Activated CD4-positive, CD25-positive, alpha-beta regulatory T cell (primary cell): Measurements from ENCODE around the gene TEN1.

Source experiments
- DNase-seq, 4 experiments: peaks; one replicate each; lab custom pipeline; 2025; lab: John Stamatoyannopoulos, UW

The TEN1 gene

GRCh38 chr17:75976175-75976848 is 2.7 kb upstream of the TEN1 start:
- DNase-seq: no peak

- DNase-seq: no peak
These were observed 706 bp downstream of the TEN1 start for GRCh38 chr17:75979705-75980187.

- no peak for DNase-seq
These were observed 1.4 kb downstream of the TEN1 start for GRCh38 chr17:75980188-75981018.

- no peak for DNase-seq
These were observed 2.1 kb downstream of the TEN1 start for GRCh38 chr17:75981019-75981615.

- DNase-seq: no peak
These were observed 4.6 kb downstream of the TEN1 start for GRCh38 chr17:75983501-75984181.

GRCh38 chr17:75985986-75986385 is 6.9 kb downstream of the TEN1 start:
- DNase-seq: no peak

GRCh38 chr17:75987041-75987440 is 8.0 kb downstream of the TEN1 start:
- DNase-seq: no peak

GRCh38 chr17:75991396-75991795 is 12.4 kb downstream of the TEN1 start:
- DNase-seq: no peak

GRCh38 chr17:75994802-75995370 is 15.8 kb downstream of the TEN1 start:
- DNase-seq: no peak

GRCh38 chr17:75995385-75995925 is 16.4 kb downstream of the TEN1 start:
- no peak for DNase-seq

GRCh38 chr17:75996665-75997590 is 17.9 kb downstream of the TEN1 start:
- no peak for DNase-seq

GRCh38 chr17:75998327-75998795 is 19.3 kb downstream of the TEN1 start:
- no peak for DNase-seq

GRCh38 chr17:76000016-76000754 is 21.1 kb downstream of the TEN1 start:
- DNase-seq: peak; percentile 37 to 46 (median 38)

- no peak for DNase-seq
These were observed 21.9 kb downstream of the TEN1 start, which contains the start of gene CDK3 for GRCh38 chr17:76000755-76001521. Gene CDK3, plus strand, starts transcription at chr17:76000855. Its CDS starts 571 bp downstream, at chr17:76001426.

- DNase-seq: no peak
These were observed 23.1 kb downstream of the TEN1 start for GRCh38 chr17:76002100-76002499.

GRCh38 chr17:76003915-76004314 is 24.9 kb downstream of the TEN1 start:
- DNase-seq: no peak

- DNase-seq: no peak
These were observed 25.8 kb downstream of the TEN1 start for GRCh38 chr17:76004750-76005262.
